Neural cell (in vitro differentiated cells): Measurements from ENCODE around the gene DPPA4.

Experiments
- CTCF ChIP-seq: fragments of 450-650 bp; IDR thresholded peaks from 2 replicates; pipeline ENCODE4 v1.5.1; 2014; ENCODE audit warnings: antibody characterized with exemption, mild to moderate bottlenecking, moderate library complexity; ENCODE audit not compliant: poor library complexity, severe bottlenecking
- EP300 ChIP-seq: fragments of 450-650 bp; conservative IDR thresholded peaks from 2 replicates; pipeline ENCODE4 v1.6.1; 2014; ENCODE audit warnings: antibody characterized with exemption, mild to moderate bottlenecking, moderate library complexity; ENCODE audit not compliant: poor library complexity, severe bottlenecking
- MXI1 ChIP-seq: fragments of 450-650 bp; conservative IDR thresholded peaks from 2 replicates; pipeline ENCODE4 v1.6.1; 2014; ENCODE audit warnings: antibody characterized with exemption, mild to moderate bottlenecking; ENCODE audit not compliant: poor library complexity, severe bottlenecking
- POLR2AphosphoS5 ChIP-seq: IDR thresholded peaks from 2 replicates; pipeline ENCODE4 v1.6.1; 2012
- RAD21 ChIP-seq: fragments of 450-650 bp; conservative IDR thresholded peaks from 2 replicates; pipeline ENCODE4 v1.6.1; 2014; ENCODE audit warnings: antibody characterized with exemption, mild to moderate bottlenecking, moderate library complexity
- SMC3 ChIP-seq: fragments of 450-650 bp; conservative IDR thresholded peaks from 2 replicates; pipeline ENCODE4 v1.6.1; 2014; ENCODE audit warnings: antibody characterized with exemption, mild to moderate bottlenecking, moderate library complexity; ENCODE audit not compliant: poor library complexity

GRCh38 chr3:109330405-109330804 lies 6.9 kb downstream of the DPPA4 start:
- TF ChIP-seq CTCF (no peak), POLR2AphosphoS5 (no peak), SMC3 (no peak), EP300 (no peak), MXI1 (no peak), RAD21 (no peak)
